ENCODE measurements around the gene IQCE.
A peak's percentile ranks its signal among the peaks of the same experiment; 100 is the strongest.
"Not testable (repeated sequence)": the region's sequence is repeated elsewhere in the genome, so short reads cannot be mapped to it uniquely, and the experiment has no call there.

Gene IQCE

DNA sequence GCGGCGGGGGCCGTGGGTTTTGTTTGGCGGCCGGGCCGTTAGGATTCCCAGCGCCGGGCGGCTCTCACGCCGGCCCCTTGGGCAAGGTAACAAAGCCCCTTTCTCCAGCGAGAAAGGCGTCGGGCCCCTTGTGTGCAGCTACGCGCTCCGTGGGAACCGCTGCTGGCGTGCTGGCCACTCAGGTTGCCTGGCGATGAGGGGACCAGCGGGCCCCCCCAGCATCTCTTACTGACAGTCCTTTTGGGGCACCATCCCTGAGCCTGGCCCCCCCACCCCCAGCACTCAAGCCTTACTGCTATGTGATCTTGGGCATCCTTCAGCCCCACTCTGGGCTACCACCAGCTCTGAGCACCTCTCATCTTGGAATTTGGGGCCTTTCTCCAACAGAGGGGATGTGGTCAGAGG lies 37.4 kb upstream of the IQCE start:
- no peak for DNase-seq

DNA sequence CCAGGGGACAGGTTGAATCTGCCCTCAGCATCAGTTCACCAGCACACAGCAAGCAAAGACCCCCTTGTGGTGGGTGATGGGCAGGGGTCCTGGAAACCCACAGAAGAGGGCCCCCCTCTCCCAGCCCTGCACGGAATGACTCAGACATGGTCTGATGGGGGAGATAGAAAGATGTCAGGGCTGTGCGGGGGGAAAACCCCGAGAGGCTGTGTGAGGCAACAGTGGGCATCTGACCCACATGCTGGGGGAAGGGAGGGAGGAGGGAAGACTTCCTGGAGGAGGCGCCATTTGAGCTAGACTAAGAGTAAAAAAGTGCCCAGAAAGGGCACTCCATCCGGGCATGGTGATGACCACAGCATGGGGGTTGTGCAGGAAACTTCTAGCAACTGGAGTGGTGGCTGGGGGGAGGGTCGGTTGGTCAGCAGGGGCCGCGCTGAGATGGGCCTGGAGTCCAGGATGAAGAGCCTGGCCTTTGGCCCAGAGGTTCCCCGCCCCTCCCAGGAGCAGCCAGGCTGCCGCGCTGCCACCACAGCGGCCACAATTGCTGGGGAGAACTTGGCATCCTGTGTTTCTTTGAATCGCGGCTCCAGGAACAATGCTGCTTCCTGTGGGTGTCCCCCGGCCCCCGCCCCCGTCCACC lies 36.7 kb upstream of the IQCE start:
- peak; percentile 81 to 83 for DNase-seq

DNA sequence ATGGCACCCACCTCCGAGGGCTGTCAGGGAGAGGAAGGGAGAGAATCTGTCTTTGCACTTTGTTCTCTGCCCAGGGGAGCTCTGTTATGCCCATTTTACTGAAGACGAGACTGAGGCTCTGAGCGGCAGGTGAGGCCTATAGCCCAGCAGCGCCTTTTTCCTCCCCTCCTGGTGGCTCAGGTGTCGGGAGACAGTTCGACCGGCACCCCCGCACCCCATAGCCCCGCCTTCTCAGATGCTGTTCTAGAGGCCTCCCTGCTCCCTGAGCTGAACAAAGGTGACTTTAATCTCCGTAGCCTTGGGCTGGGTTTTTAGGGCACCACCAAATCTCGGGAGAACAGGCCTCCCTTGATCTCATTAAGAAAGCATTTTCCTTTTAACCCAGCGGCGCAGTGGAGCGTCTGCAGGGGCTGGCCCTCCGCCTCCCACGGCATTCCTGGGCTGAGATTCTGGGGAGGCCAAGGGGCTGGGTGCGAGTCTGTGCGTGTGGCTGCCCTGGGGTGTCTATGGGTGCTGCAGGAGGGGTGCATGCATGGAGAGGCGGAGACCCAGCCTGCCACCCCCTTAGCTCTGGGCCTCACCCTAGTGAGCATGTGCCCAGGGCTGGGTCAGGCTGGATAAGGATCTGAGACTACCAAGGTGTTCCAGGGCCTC lies 35.9 kb upstream of the IQCE start:
- peak; percentile 51 to 58 for DNase-seq

DNA sequence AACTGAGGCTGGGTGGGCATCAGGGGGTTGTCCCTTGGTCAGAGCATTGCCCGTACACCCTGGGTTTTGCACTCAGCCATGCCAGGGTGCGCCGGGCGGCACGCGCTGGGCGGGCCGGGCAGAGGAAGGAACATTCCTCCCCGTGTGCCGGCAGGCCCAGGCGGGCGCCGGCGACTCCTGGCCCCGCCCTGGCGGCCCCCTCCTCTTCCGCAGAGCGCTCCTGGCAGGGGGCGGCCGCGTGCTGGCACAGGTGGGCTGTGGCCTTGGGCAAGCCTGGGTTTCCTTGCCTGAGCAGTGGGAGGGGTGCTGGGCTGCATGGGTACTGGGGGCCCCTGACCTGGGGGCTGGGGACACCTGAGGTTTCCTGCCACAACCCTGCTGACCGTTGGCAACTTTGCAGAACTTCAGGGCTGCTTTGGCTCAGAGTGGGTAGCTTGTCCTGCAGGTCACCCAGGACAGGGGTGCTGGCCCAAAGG lies 35.3 kb upstream of the IQCE start:
- DNase-seq = no peak

DNA sequence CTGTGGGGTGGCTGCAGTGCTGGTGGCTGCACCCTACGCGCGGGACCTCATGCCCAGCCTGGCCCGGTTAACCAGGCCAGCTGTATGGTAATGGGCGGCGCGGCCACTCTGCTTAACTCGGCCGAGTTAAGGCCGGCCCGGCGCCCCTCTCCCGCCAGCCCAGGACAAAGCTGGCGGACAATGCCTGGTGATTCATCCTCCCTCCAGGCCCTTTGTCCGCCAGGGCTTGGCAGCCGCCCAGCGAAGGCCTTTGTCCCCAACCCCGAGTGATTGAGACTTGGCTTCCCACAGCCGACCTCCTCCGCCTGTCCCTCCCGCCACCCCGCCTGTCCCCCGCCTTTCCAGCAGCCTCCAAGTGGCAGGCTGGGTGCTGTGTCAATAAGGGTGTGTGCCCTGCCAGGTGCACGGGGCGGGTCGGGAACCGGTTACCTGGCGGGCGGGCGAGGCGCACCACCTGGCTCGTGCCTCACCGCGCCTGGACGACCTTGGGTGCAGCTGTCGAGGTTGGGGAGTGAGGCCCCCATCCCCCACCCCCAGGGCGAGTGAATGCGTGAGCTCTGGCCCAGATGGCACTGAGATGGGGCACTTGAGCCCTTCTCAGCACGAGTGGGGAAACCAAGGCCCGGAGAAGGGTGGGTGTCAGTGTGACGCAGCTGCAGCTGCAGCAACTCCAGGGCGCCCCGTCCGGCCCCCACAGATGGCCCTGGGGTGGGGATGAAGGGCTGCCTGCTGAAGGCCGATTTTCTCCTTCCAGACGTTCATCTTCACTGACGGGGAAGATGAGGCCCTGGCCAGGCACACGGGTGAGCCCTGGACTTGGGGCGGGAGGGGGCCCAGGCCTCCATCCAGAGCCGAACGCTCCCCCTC lies 34.6 kb upstream of the IQCE start:
- no peak for DNase-seq

DNA sequence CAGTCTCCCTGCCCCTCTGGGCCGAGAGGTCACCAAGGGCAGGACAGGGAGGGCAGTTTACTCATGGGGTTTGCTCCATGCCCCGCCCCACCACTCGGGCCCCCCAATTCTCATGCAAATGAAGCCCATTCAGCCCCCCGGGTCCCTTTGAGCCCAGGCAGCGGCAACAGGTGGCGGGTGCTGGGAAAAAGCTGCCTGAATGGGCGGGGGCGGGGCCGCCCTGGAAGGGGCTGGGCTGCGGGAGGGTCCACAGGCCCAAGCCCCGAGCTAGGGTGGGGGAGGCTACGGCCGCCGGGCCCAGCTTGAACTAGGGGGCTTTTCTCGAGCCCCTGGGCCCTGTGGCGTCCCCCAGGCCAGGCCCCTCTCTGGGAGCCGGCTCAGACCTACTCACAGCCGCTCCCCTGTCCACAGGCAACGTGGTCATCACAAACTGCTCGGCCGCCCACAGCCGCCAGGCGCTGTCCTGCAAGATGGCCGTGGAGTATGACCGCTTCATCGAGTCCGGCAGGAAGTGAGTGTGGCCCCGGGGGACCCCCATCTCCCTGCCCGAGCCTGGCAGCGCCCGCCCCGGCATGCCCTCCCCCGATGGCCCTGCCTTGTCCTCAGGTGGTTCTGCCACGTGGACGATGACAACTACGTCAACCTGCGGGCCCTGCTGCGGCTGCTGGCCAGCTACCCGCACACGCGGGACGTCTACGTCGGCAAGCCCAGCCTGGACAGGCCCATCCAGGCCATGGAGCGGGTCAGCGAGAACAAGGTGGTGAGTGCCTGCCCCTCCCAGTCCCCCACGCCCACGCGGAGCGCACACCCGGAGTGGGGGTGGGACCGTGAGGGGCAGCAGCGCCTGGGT lies 33.7 kb upstream of the IQCE start:
- no peak for DNase-seq

DNA sequence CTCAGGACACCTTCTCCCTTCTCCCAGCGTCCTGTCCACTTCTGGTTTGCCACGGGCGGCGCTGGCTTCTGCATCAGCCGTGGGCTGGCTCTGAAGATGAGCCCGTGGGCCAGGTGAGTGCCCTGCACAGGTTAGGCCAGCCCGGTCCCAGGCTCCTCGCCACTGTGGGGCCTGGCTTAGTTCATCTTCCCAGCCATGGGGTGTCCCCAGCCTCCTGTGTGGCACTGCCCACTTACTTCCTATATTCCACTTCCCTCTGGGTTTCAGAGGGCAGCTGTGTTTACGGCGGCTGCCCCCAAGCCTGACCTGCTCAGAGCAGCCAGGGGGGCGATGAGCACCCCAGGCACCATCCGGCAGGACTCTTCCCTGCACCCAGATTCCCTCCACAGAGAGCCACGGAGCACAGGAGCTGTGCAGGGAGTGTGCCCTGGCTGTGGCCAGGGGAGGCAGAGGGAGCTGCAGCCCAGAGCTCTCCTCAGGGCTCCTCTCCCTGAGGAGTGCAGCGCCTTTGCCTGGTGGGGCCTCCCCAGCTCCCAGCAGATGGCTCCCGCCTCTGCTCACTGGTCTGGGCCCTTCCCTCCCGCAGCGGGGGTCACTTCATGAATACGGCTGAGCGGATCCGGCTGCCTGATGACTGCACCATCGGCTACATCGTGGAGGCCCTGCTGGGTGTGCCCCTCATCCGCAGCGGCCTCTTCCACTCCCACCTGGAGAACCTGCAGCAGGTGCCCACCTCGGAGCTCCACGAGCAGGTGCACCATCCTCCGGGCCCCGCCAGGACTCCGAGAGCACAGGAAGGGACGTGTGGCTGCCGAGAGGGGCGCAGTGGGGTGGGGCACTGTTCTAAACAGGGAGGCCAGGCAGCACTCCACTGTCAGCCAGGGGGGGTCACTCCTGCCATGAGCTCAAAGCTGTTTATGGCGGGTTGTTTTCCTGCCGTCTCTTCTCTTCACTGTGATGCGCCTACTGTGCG lies 32.8 kb upstream of the IQCE start:
- no peak for DNase-seq

DNA sequence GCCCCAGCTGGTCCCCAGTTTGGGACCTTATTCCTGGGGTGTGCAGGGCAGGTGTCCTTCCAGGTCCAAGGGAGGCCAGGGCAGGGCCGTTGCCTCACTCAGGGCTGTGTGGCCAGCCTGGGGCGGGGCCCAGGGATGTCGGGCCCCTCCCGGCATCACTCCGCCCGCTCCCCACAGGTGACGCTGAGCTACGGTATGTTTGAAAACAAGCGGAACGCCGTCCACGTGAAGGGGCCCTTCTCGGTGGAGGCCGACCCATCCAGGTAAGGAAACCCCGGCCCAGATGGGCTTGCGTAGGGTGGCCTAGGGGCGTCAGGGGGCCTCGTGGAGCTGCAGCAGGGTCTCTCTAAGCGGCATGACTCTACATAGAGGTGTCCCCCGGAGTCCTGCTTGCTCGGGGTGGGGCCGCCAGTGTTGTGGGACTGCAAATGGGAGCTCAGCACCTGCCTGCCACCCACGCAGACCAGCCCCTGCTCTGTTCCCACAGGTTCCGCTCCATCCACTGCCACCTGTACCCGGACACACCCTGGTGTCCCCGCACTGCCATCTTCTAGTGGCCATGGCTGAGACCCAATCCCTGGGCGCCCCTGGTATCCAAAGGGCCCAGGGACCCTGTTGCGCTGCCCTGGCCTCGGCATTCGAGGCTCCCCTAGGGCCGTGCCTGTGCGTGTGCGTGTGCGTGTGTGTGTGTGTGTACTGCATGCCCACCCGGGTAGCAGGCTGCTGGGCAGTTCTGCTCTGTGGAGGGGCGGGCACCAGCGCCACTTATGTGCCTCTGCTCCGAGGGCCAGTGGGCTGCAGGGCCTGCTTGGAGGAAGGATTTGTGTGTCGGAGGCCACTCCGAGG lies 31.9 kb upstream of the IQCE start:
- DNase-seq = no peak

DNA sequence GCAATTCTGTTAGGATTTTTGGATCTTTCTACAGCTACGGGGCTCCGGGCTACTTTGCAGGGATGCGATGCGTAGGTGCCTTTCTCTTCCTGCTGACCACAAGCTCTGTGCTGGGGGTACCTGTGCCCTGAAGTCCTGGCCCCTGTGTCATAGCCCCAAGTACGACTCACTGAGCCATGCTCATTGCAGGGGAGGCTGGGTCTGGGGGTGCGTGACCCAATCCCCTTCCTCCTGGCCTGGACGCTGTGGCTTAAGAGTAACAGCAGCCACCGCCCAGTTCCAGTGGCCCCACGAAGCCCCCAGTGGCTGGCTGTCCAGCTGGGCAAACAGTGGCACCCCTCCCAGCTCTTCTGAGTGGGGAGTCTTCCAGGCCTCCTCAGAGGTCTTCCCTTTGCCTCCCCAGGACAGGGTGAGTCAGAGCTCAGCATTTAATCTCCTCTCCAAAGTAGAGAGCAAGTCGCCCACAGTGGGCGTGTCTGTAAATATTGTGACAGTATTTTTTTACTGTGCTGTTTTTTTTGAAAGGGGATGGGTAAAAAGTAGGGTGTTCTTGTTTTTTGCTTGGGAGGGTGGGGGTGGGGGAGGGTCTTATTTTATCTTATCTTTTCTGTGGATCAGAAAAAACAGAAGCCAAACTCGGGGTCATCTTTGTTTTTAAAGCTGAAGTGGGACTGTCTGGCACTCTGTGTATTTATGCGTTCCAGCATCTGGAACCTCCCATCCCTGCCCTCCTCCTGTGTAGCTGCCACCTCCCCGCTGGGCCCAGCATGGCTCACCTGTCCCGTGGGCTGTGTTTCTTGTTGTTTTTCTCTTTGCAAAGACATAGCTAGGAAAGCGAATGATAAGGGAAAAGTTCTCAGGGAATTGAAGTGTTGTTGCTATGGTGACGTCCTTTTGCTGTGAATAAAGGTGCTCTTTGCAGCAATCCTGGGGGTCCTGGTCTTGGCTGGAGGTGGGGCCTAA lies 31.0 kb upstream of the IQCE start:
- peak; percentile 62 for DNase-seq

DNA sequence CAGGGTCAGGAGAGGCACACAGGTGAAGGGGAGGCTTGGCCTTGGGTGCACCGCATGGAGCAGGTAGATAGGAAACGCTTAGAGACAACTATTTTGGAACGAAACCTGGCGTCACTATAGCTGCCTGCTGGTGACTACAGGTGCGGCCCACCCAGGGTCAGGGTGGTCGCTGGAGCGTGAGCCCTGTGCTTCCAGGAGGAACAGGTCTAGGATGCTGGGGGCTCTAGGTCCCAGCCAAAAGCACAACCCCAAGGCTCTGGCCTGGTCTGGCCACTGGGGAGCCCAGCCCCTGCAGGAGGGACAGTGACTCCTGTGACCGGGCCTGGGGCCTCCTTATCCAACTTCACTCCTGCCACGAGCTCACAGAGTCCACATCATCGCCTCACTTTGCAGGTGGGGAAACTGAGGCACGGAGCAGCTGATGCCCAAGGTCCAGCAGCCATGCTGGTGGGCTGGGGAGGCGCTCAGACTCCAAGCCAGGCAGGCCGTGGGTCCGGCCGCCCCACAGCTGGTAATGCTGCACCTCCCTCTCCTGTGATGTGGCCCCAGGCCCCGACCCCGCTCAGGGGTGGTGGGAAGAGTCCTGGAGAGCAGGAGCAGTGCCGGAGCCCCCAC lies 30.2 kb upstream of the IQCE start:
- no peak for DNase-seq

DNA sequence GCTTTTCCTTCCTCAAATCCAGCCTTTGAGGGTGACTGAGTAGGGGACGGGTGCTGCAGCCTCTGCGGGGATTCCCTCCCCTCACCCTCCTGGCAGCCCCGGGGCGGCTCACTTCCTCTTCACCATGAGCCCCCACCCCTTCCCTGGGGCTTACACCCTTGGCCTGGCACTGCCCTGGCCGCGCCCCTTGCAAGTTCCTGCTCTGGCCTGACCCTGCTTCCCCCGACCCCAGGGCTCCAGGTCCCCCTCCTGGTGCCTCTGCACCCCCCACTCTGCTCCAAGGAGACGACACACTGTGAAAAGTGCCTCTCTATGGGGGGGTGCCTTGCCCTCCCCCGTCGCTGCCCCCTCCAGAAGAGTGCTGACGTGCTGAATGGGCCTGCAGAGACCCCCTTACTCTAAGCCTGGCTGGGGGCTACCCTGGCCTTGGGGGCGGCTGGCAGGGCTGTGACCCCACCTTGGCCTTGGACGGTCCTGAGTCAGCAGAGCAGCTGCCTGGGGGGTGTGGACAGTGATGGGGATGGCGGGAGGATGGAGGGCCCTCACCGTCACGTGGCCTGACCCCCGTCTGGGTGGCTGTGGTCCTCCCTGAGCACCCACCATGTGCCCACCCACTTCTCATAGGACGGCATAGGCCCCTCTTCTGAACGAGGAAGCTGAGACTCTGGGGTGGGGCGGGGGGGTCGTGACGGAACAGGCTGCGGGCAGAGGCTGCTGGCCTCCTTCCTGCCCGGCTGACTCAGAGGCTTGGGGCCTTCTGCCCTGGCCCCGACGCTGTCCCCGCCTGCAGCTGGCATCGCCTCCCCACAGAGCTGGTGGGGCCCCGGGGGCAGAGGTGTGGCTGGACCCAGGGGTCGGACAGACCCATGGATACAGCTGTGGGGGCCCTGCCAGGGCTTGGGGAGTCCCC lies 29.4 kb upstream of the IQCE start:
- DNase-seq = peak; percentile 68 to 78

DNA sequence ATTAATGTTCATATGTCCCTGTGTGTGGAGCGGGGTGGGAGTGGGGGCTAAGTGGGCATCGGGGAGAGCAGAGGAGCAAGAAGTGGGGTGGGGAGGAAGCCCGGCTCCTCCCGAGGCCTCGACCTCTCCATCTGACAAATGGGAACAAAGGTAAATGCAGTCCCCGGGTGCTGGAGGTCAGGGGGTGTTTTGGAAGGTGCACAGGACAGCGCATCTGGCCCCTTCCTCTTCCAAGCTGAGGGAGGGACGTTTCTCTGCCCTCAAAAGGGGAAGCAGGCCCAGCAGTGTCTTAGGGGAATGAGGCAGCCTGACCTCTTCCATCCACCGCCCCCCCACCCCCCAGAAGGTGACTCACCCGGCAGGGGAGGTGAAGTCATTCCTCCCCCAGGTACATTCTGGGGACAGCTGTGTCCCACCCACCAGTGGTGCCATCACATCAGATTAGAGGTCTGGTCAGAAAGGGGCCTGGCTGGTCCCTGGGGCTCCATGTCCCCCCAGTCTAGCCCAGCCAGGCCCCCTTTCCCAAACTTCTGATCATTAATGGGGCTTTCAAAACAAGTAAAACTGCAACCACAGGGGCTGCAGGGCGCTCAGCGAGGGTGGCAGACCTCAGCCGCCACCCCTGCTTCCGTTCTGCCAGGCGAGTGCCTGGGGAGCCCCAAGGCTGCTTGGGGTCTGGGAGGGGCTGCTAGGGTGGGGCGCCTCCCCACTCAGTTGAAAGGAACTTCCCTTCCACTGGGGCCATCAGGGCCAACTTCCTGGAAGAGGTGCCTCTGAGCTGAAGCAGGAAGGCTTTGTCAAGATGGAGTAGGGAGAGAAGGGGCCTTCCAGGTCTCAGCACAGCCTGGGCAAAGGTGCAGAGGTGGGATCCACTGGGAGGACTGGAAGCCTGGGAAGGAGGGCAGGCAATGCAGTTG lies 28.4 kb upstream of the IQCE start:
- peak; percentile 81 to 84 for DNase-seq

DNA sequence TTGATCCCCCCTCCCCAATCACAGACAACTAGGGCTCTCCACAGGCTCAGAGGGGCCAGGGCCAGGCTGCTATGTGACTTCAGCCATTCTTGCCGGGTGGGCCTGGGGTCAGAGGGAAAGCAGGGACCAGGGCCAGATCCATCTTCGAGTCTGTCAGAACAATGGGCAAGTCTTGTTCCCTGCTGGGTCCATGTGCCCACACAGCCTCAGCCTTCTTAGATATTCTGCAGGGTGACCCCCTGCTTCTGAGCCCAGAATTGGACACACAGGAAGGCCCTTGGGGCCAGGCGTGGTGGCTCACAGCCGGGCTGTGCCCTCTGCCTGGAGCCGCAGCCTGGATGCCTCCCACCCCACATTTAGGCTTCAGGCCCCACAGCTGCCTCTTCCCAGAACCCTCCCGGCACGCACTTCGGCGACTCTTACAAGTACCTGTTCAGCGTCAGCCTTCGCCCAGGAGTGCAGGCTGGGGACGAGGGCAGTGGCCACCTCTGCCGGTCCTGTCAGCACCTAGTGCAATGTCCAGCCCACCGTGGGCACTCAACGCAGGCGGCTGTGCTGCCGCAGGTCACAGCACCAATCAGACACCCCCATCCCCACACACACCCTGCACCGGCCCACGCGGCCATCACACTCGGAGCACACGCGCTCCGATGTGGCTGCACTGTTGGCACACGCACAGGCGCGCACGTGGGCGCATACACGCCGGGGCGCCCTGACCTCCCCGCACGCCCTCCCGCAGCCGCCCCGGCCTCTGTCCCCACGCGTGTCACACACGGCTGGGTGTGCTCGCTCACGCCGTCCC lies 27.6 kb upstream of the IQCE start:
- not testable (repeated sequence) for DNase-seq

DNA sequence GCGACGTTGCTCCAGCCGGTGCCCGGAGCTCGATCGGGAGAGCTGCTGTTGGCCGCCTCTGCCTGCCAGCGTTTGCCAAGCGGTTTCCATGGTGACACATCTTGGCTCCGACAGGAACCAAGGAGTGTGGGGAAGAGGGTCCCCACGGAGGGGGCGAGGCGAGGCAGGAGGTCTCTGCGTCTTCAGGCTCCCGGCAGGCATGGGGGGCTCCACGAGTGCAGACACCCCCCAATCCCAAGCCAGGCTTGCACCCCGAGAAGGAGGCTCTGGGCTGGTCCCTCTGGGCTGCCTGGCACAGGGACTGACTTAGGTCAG lies 27.0 kb upstream of the IQCE start:
- DNase-seq = not testable (repeated sequence)

DNA sequence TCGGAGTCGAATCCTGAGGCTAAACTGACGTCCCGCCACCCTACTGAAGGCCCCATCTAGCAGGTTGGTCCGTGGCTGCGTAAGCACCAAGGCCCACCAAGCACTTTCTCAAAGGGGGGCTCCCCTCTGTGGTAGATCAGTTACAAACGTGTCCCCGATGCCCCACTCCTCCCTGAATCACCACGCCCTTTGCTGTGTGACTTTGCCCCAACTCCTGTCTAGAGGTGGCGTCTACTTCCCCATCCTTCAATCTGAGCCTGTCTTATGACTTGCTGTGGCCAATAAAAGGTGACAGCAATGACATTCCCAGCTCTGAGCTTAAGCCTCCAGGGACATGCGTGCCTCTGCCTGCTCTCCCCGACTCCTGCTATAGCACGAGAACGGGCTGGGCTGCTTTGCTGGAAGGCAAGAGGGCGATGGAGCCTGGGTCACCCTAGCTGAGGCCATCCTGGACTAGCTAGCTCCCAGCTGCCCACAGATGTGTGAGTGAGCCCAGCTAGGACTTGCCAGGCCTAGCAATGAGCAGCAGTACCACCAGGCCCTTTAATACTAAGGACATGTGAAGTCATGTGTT lies 26.5 kb upstream of the IQCE start:
- DNase-seq = not testable (repeated sequence)

DNA sequence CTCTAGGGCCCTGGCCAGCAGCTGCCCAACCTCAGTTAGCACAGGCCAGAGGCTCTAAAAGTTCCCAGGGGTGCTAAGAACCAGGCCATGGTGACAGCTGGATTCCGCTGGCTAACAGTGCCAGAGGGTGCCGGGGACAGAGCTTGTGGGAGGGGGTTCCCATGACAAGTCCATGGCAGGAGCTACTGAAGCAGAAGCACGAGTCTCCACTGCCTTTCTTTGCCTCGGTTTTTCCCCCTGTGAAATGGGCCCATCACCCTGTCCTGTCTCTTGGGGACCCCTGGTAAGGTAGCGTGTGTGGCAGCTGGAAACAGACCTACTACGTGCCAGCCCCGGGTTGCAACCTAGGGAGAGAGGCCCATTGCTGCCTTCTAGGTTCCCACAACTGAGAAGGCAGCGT lies 26.0 kb upstream of the IQCE start:
- not testable (repeated sequence) for DNase-seq
